ENCODE results near the gene ASRGL1.
A peak's percentile ranks its signal among the peaks of the same experiment; 100 is the strongest.

DNA sequence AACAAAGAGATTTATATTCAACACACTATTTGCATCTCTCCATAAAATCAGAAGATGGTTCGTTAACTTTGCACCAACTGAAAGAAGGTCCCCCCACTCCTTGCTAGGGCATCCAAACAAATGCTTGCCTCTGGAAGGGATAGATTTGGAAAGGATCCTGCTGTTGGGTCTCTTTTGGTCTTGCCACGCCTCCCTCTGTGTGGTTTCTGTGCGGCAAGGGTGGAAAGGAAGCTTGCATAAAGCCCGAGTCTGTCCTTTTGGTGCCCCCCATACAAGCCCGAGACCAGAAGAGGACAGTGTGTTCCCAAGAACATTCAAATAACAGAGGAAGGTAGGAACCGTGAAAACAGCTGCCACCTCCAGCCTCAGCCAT, 96.6 kb downstream of the ASRGL1 start:
- TF ChIP-seq POLR2AphosphoS5 (IDR thresholded peaks at IDR 0.05): peak in 1 of 3 donors; percentile 9
- TF ChIP-seq, protein P1, sequence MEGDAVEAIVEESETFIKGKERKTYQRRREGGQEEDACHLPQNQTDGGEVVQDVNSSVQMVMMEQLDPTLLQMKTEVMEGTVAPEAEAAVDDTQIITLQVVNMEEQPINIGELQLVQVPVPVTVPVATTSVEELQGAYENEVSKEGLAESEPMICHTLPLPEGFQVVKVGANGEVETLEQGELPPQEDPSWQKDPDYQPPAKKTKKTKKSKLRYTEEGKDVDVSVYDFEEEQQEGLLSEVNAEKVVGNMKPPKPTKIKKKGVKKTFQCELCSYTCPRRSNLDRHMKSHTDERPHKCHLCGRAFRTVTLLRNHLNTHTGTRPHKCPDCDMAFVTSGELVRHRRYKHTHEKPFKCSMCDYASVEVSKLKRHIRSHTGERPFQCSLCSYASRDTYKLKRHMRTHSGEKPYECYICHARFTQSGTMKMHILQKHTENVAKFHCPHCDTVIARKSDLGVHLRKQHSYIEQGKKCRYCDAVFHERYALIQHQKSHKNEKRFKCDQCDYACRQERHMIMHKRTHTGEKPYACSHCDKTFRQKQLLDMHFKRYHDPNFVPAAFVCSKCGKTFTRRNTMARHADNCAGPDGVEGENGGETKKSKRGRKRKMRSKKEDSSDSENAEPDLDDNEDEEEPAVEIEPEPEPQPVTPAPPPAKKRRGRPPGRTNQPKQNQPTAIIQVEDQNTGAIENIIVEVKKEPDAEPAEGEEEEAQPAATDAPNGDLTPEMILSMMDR (IDR thresholded peaks at IDR 0.05): no peak
- TF ChIP-seq POLR2A (IDR thresholded peaks at IDR 0.05): no peak
- no peak for TF ChIP-seq EP300 (IDR thresholded peaks at IDR 0.05; ENCODE audit: low read depth)

Data from transverse colon (tissue), 4 donors.